ENCODE results near the gene ABI3BP. TPM values are rescaled to one million over a fixed set of nuclear protein-coding genes. Genes with fewer than 3 reads are reported as not detected.

Gene ABI3BP
- total RNA-seq, 1 experiment from 2014 or later, result 0.28 TPM

- DNase-seq, result no peak
- TF ChIP-seq, protein P1, sequence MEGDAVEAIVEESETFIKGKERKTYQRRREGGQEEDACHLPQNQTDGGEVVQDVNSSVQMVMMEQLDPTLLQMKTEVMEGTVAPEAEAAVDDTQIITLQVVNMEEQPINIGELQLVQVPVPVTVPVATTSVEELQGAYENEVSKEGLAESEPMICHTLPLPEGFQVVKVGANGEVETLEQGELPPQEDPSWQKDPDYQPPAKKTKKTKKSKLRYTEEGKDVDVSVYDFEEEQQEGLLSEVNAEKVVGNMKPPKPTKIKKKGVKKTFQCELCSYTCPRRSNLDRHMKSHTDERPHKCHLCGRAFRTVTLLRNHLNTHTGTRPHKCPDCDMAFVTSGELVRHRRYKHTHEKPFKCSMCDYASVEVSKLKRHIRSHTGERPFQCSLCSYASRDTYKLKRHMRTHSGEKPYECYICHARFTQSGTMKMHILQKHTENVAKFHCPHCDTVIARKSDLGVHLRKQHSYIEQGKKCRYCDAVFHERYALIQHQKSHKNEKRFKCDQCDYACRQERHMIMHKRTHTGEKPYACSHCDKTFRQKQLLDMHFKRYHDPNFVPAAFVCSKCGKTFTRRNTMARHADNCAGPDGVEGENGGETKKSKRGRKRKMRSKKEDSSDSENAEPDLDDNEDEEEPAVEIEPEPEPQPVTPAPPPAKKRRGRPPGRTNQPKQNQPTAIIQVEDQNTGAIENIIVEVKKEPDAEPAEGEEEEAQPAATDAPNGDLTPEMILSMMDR (conservative IDR thresholded peaks at IDR 0.05), result no peak
- Histone ChIP-seq H3K23me2 (ENCODE audit: insufficient read length, low read depth, low read length, poor library complexity, severe bottlenecking) (no peaks in the 10 kb centered on the region), H4K20me1 (ENCODE audit: control insufficient read depth, insufficient read depth, insufficient read length) (no peaks in the 10 kb centered on the region), H3K18ac (ENCODE audit: insufficient read length, low read depth, low read length) (no peak overlapping the region), H2BK20ac (ENCODE audit: low read depth, low read length, poor library complexity, severe bottlenecking) (no peak overlapping the region), H4K8ac (replicated peaks; ENCODE audit: insufficient read length, low read depth, low read length) (no peak overlapping the region), H3K4ac (ENCODE audit: low read depth, low read length) (no peak overlapping the region), H2AFZ (ENCODE audit: low read length) (no peak overlapping the region), H4K5ac (ENCODE audit: insufficient read length, low read depth, low read length) (no peak overlapping the region), H2BK5ac (ENCODE audit: insufficient read length, low read length) (no peak overlapping the region), H3K9ac (ENCODE audit: extremely low read depth, insufficient read length, low read length) (no peak overlapping the region), H2BK15ac (ENCODE audit: low read depth, low read length) (no peak overlapping the region), H3K9me3 (ENCODE audit: control insufficient read depth, low read depth, low read length) (no peaks in the 10 kb centered on the region), H2BK120ac (ENCODE audit: low read depth, low read length, poor library complexity, severe bottlenecking) (no peak overlapping the region), H3K23ac (ENCODE audit: insufficient read length, low read depth, low read length) (no peak overlapping the region), H3K4me1 (ENCODE audit: insufficient read depth, low read length) (no peaks in the 10 kb centered on the region), H3K14ac (ENCODE audit: insufficient read depth, low read length) (no peak overlapping the region), H3K4me2 (ENCODE audit: insufficient read depth, insufficient read length, low read length) (no peak overlapping the region), H3K79me1 (ENCODE audit: insufficient read depth, low read depth, low read length, poor library complexity, severe bottlenecking) (no peaks in the 10 kb centered on the region), H3K27me3 (ENCODE audit: insufficient read depth, low read length) (no peaks in the 10 kb centered on the region), H2BK12ac (ENCODE audit: insufficient read length, low read depth, low read length) (no peak overlapping the region), H3K56ac (ENCODE audit: insufficient read length, low read depth, low read length) (no peak overlapping the region), H3K27ac (ENCODE audit: insufficient read length, low read depth, low read length) (no peak overlapping the region), H3T11ph (ENCODE audit: low read length) (no peak overlapping the region), H2AK5ac (ENCODE audit: insufficient read length, low read length) (no peak overlapping the region), H4K91ac (ENCODE audit: insufficient read length, low read depth, low read length) (no peak overlapping the region), H3K79me2 (ENCODE audit: insufficient read depth, low read length) (no peaks in the 10 kb centered on the region)
- no CpG with 5 or more reads among the region's 2 CpGs for WGBS (ENCODE audit: extremely low coverage, insufficient read length, low lambda C conversion rate)
- no peaks in the 10 kb centered on the region for H3K4me1 Mint-ChIP-seq
- no peaks in the 10 kb centered on the region for H3K36me3 Mint-ChIP-seq (ENCODE audit: insufficient read depth in 1 of 3, low read depth in 3 of 3)
- H3K4me3 Mint-ChIP-seq, result no peak overlapping the region
- no peak overlapping the region for H3K27ac Mint-ChIP-seq
- no peaks in the 10 kb centered on the region for H3K9me3 Mint-ChIP-seq
- no peaks in the 10 kb centered on the region for H3K27me3 Mint-ChIP-seq (ENCODE audit: low read depth)
Measured at GRCh38 chr3:100900671-100901335, 92.4 kb downstream of the ABI3BP start.

All from H9 (cell line).